ENCODE results near the gene SIX2.

DNA sequence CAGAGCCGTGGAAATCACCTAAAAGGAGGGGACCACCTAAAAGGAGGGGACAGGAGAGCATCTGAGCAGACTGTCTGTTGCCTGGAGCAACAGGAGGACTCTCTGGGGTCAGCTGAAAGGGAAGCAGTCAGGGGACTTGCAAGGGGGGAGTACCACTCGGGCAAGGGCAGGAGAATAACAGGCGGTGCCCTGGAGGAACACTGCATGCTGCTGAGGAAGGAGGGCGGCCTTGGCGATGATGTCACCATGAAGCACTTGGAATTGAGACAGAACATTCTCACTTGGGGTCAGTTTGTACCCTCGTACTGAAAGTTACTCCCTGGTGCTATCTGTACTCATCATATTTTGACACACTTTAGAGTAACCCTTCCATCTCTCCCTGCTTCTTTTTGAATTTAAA, 49.4 kb downstream of the SIX2 start:
- TF ChIP-seq, protein P1, sequence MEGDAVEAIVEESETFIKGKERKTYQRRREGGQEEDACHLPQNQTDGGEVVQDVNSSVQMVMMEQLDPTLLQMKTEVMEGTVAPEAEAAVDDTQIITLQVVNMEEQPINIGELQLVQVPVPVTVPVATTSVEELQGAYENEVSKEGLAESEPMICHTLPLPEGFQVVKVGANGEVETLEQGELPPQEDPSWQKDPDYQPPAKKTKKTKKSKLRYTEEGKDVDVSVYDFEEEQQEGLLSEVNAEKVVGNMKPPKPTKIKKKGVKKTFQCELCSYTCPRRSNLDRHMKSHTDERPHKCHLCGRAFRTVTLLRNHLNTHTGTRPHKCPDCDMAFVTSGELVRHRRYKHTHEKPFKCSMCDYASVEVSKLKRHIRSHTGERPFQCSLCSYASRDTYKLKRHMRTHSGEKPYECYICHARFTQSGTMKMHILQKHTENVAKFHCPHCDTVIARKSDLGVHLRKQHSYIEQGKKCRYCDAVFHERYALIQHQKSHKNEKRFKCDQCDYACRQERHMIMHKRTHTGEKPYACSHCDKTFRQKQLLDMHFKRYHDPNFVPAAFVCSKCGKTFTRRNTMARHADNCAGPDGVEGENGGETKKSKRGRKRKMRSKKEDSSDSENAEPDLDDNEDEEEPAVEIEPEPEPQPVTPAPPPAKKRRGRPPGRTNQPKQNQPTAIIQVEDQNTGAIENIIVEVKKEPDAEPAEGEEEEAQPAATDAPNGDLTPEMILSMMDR (IDR thresholded peaks at IDR 0.05; ENCODE audit: low read length): no peak
- no peak for TF ChIP-seq EZH2 (optimal IDR thresholded peaks at IDR 0.05; ENCODE audit: low read depth, low read length)
- no peak for TF ChIP-seq EZH2phosphoT487 (IDR thresholded peaks at IDR 0.05; ENCODE audit: low read length)

Measured in MM.1S (cell line).